Stimulated activated CD4-positive, alpha-beta T cell treated with anti-CD3 and anti-CD28 coated beads, Interleukin-4, amount 100 ng/mL, for 24 hours (primary cell): ENCODE results near the gene CFAP74.

Source experiments
- DNase-seq: peaks from one replicate; pipeline ENCODE4 v3.0.0-alpha.2; 2020

The CFAP74 gene

DNA sequence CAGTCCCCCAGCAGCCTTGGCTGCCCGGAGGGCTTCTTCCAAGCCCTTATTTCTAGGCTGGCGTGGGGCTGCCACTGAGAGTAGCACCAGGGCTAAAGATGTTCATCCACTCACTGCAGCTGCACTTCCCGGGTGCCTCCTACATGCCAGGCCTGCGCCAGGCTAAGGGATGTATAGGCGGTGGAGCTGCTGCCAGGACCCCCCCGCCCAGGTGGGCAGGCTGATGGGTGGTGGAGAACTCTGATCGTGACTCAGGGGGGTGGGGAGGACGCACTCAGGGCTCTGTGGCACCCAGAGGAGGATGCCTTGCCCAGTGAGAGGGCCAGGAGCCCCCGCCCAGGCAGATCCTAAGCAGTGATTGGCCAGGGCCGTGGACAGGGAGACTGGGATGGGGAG is 34.1 kb downstream of the CFAP74 start:
- no peak for DNase-seq

DNA sequence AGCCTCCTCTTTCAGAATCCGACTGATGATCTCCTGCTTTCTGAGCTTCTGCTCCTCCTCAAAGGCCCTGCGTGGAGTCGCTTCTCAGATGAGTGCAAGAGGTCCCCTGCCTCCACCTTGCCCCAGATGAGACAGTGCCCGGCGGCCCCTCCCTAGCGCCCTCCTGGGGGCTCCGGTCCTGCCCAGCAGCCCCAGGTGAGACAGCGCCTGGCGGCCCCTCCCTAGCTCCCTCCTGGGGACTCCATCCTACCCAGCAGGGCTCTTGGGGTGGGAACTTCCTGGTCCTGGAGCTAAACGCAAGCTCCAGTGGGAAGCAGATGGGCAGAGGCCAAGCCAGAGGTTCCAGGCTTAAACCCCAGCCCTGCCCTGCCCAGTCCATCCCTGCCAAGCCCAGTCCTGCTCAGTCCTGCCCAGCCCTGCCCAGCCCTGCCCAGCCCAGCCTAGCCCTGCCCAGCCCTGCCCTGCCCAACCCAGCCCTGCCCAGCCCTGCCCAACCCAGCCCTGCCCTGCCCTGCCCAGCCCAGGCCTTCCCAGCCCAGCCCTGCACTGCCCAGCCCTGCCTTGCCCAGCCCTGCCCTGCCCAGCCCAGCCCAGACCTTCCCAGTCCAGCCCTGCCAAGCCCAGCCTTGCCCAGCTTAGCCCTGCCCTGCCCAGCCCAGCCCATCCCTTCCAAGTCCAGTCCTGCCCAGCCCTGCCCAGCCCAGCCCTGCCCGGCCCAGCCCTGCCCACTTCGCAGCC is 34.6 kb downstream of the CFAP74 start:
- DNase-seq: no peak

DNA sequence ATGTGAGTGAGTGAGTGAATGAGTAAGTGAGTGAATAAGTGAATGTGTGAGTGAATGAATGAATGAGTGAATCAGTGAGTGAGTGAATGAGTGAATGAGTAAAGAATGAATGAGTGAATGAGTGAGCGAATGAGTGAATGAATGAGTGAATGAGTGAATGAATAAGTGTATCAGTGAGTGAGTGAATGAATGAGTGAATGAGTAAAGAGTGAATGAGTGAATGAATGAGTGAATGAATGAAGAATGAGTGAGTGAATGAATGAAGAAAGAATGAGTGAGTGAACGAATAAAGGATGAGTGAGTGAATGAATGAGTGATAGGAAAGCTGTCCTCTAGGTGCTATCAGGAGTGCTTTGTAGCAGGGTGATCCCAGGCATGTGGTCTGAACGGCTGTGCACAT is 35.7 kb downstream of the CFAP74 start:
- no peak for DNase-seq

DNA sequence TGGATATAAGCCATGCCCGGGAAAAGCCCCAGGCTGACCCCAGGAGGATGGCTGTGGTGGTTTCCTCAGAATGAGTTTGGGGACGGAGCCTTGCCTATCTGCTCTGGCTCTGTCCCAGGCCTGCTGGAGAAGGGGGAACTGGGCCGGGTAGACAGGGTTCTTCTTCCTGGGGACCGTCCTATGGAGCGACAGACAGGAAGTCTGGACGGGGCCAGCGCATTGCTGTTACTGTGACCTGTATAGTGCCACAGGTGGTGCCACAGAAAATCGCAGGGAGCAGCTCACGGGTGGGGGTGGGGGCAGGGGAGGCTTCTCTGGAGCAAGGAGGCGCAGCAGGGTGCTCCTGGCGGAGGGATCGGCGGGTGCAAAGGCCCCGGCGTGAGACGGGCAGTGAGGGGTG is 36.4 kb downstream of the CFAP74 start:
- no peak for DNase-seq

DNA sequence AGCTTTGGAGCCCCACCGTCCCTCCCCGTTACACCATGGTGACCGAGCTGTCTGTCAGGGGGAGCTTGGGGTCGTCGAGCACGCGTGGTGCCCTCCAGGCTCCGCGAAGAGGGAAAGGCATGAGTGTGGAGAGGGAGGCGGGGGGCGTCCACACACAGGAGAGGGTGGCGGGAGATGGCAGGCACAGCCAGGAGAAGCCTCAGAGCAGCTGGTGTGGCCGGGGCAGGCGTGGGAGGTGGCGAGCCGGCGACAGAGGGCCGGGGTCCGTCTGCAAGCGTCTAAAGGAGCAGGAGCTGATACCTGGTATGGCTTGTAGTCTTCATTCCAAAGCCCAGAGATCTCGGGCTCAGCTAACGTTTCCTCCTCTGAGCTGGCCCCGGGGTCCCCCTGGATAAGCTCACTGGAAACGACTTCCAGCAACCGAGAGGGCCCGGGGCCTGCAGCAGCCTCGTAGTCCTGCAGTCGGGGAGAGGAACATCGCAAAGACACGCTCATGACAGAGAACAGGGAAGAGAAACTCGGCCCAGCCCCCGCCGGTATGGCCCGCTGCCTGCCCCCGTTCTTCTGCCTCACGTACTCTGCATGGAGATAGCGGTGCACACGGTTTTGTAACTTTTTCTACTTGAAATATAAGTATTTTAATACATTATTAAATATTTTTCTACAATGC is 37.4 kb downstream of the CFAP74 start:
- no peak for DNase-seq

DNA sequence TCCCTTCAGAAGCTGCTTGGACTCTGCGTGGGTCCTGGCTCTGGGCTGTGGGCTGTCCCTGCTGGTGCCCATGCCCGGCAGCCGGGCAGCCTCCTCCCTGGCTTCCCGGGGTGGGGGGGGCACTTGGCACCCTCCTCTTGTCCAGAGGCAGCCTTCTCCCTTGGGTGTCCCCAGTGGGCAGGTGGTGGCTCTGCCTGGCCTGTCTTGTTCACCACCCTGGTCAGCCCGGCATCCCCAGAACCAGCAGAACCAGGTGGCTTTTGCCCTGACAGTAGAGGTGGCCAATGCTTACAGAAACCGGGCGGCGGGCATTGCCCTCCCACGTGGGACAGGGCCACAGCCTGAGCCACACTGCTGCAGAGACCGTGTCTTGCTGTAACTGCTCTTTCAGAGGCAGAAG is 38.0 kb downstream of the CFAP74 start:
- no peak for DNase-seq

DNA sequence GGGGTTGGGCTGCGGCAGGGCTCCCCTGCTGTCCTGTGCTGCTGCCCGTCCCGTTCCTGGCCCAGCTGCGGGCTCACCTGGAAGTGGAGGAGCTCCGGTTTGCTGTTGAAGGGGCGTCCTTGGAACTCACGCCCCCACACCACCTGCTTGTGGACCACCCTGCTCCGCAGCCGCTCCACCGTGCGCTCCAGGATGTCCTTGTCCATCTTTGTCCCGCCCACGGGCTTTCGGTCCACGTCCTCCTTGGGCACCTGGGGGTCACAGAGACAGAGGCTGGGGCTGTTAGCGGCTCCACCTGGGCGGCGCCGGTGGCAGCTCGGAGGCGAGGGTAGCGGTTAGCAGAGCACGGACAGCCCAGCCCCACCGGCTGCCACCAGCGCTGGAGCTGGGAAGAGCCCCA is 38.8 kb downstream of the CFAP74 start:
- DNase-seq: no peak

DNA sequence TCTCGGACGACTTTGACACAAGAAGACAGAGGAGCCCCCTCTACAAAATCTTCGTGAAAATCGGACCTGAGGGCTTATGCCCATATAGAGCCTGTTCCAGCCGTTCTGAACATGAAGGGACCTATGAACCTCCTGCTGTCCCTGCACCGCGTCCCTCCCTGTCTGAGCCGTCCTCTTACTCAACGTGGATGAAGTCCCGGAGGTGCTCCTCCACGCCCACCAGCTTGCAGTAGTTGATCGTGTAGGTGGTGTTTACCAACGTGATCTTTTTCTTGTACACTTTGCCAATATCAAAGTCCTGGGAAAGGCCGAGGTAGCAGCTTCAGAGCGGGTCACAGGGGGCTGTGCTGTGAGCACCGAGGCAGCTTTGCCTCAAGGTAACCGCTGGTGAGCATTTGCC is 40.0 kb downstream of the CFAP74 start:
- no peak for DNase-seq

DNA sequence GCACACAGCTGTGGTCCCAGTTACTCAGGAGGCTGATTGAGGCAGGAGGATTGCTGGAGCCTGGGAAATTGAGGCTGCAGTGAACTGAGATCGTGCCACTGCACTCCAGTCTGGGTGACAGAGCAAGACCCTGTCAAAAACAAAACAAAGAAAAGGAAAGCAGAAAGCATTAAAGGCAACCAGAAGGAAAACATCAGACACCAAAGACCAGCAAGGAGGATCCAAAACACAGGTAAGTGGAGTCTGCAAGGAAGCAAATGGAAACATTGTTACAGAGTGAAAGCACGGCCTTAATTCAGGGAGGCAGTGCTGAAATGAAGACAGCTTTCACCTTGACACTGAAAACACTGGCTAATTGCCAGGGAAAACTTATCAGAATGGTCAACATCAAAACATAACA is 40.8 kb downstream of the CFAP74 start:
- DNase-seq: no peak

DNA sequence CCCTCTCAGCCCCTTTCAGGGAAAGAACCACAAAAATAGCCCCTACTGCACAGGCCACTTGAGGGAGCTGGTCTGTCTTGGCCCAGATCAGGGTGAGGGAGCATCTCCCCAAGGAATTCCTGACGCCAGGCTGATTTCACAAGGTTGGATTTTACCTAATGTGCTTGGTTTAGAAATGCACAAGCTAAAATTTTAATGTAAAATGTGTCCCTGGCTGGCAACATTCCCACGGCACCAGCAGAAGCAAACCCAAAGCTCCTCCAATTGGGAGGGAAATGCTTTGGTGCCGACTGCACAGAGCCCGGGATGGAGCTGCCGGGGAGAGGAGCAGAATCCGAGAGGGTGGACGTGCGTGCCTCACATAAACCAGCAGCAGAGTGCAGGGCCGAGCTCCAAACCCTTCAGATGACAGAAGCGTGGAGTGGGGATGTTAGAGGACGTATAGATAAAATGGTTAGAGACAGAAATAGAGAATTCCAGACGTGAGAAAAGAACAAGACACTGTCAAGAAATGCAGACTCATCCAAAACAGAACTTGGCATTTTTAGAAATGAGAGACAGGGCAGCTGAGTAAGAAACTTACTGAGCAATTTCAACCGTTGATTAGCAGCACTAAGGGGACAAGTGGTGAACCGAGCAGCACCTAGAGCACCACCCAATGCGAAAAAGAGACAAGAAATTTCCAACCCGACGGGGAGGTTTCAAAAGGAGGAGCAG is 42.9 kb downstream of the CFAP74 start:
- DNase-seq: no peak

DNA sequence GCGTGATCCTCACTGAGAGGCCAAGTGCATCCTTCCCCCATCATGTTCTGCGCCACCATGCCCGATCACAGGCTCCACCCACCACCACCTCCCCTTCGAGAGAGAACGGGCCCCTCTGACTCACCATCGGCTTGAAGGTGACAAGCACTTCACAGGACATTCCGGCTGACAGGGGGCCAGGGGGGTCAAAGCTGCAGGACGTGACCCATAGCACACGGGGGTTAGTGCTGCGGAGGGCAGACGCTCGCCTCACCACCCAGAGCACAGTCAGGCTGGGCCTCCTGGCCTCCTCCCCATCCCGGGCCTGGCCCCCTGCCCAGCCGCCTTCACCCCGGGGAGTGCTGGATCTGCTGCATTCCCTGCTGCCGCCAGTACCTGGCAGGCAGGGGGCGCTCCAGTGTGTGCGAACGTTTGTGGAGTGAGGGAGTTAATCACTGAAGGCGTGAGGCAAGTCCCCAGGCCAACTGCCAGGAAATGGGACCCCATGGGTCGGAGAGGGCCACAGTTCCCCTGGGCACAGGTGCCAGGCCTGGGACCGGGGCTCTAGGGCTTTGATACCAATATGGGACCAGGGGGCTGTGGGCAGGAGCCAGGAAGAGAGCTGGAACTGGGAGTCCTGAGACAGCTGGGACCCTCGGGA is 43.6 kb downstream of the CFAP74 start:
- DNase-seq: peak; percentile 71

DNA sequence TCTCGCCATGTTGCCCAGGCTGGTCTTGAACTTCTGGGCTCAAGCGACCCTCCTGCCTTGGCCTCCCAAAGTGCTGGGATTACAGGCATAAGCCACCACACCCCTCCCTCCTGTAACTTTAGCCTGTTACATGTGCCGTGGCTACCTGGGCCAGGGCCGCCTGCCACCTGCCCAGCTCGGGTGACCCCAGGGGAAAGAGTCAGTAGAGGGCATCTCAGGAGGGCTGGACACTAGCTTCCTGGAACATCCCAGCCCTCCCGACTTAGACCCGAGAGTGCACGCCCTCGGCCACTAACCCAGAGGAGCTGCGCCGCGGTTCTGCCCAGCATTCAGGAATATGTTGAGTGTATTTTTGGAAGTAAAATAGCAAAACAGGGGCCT is 44.1 kb downstream of the CFAP74 start:
- no peak for DNase-seq

DNA sequence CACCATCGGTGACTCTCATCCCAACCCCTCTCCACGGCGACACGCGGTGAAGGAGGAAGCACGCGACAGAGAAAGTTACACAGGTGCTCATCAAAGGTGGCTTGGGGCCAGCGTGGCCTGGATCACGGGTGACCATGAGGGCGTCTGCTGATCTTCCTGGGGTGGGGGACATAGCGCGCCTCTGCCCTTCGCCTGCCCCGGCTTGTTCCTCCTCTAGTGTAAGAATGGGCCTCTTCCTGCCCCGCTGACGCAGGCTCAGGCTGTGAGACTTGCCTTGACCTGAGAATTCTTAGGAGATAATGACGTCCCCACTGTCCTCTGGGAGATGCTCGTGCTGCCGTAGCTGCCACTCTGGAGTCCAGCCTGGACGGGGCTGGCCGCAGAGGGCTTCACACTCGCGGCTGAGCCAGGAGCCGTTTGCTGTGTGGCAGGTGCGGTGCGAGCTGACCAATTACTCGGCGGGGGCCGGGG is 45.5 kb downstream of the CFAP74 start:
- no peak for DNase-seq

DNA sequence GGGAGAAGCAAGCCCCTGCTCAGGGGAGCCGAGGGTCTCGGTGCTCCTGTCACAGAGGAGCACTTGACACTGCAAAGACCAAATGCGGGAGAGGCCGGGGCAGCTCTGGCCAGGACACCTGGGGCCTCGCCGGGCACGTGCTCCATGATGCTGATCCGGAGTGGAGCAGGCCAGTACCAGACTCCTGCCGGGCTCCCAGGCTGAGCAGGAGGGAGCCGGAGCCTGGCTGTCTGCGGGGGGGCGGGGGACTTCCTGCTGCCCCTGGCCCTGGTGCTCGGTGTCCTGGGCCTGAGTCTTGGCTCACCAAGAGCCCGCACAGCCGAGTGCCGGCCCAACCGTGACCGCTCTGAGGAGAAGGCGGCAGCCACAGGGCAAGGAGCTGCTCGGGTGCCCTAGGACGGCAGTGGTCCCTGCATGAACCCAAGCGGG is 46.0 kb downstream of the CFAP74 start:
- DNase-seq: no peak

DNA sequence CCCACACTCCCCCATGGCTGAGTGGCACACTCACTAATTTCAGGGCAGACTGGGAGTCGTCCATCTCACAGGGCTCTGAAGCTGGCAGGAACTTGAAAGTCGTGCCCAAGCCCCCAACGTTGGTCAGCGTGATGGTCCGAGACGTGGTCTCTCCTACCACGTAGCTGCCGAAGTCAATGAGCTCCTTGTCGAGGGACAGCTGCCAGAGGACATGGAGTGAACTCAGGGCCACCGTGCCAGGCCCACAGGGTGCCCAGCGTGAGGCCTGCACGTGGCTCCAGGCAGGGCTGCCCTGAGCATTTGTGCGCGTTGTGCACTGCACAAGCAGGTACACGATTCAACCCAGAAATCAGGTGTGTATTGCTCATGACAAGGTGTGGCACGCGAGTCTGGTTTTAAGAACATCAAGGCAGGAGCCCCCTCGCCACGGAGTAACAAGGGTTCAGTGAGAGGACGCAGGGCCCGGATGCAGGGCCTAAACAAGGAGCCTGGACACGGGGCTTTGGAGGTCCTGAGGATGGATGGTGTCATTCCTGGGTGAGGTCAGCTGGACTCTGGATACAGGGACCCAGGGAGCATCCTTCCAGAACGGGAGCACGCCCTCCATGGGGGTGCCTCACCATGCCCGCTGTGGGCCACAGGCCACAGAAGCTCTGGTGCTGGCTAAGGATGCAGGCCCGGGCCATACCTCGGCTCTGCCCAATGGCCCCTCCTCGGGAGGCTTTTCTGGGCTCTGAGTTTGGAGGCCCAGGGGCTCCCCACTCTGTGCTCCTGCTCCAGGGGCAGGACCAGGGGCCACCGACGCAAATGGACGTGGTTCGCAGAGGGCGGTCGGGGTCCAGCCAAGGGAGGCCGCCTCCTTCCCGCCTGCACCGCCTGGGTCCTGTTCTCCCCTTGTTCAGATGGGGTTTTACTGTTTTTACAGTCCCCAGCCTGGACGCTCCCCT is 46.7 kb downstream of the CFAP74 start:
- no peak for DNase-seq

DNA sequence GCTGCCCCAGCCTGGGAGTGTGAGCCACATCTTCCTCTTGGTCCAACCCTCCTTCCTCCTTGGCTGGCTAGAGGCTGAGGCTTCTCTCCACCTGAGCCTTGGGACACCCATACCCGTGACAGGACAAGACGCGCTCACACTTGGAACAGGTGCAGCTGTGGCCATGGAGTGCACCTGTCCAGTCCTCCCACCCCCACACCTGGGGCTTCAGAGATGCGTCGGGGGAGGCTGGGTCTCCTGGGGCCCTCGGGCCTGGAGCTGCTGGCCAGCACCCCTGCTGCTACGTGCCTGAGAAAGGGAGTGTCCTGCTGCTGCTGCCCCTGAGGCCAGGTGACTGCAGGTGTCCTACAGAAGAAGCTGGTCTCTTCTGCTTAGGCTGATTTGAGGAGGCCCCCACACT is 47.5 kb downstream of the CFAP74 start:
- no peak for DNase-seq

DNA sequence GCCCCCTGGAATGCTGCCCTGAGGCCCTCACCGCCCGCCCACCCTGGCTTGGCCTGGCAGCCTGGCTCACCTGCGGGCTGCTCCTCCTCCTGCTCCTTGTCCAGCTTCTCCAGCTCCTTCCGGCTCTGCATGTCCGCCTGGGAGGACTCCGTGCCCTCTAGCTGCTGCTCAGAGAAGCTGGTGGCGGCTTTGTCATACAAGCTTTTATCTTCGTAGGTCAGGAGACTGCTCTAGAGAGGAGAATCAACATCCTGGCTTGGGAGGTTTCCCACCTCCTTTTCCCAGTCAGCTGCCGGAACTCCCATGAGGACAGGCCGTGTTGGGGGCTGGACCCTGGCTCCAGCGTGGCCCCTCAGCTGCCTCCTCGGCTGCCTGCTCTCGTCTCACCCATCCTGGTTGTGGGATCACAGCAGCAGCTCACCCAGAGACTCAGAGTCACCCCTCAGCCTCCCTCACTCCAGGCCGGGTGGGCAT is 47.9 kb downstream of the CFAP74 start:
- DNase-seq: no peak

DNA sequence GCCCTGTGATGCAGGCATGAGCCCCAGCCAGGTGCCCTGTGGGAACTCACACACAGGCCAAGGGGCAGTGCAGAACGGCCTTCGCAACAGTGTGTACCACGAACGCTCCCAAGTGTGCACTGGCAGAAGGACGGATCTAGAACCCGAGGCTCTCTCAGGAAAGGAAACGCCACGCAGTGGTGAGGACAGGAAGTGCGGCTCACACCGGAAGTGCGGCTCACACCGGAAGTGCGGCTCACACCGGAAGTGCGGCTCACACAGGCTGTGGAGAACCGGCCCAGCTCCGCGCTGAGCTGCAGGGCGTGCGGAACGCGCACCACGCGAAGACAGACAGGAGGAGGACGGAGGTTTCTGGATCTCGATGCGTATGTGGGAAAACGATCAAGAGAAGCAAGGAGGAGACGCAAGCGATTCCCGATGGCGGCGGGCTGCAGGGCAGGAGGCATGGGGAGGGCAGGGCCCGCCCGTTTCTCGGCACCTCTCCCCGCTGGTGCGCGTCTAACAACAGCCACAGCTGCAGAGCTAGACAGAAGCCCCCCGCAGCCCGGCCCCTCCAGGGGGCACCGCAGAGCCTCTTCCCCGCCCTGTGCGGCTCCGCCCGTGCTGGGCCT is 48.6 kb downstream of the CFAP74 start:
- DNase-seq: peak; percentile 20

DNA sequence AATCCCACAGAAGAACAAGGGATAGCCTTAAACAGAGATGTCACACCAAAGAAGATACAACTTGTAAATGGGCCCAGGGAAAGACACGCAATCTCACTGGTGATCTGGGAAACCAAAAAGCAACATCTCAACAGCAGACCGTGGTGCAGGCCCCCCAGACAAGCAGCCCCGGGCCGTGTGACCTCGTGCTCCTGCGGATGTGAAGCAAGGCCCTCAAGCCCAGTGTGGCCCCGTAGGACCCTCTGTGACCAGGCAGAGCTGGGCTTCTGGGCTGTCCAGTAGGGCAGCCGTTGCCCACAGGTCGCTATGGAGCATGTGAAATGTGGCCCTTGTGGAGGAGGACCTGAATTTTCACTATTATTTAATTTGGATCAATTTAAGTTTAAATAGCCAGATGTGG is 49.6 kb downstream of the CFAP74 start:
- no peak for DNase-seq

DNA sequence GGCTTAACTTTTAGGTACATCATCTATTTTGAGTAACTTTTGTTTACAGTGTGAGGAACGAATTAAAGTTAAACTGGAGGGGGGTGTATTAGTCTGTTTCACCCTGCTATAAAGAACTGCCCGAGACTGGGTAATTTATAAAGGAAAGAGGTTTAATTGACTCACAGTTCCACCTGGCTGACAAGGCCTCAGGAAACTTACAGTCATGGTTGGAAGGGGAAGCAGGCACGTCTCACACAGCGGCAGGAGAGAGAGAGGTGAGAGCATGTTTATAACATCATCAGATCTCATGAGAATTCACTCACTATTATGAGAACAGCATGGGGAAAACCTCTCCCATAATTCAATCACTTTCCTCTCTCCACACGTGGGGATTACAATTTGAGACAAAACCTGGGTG is 52.6 kb downstream of the CFAP74 start:
- no peak for DNase-seq

DNA sequence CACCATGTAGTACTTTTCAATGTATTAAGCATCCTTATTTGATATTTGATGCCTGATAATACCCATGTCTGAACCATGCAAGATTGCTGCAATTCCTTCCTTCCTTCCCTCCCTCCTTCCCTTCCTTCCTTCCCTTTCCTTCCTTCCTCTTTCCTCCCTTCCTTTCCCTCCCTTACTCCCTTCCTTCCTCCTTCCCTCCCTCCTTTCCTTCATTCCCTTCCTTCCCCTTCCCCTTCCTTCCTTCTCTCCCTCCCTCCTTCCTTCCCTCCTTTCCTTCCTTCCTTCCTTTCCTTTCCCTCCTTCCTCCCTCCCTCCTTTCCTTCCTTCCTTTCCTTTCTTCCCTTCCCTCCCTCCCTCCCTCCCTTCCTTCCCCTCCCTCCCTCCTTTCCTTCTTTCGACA is 54.8 kb downstream of the CFAP74 start:
- DNase-seq: no peak

DNA sequence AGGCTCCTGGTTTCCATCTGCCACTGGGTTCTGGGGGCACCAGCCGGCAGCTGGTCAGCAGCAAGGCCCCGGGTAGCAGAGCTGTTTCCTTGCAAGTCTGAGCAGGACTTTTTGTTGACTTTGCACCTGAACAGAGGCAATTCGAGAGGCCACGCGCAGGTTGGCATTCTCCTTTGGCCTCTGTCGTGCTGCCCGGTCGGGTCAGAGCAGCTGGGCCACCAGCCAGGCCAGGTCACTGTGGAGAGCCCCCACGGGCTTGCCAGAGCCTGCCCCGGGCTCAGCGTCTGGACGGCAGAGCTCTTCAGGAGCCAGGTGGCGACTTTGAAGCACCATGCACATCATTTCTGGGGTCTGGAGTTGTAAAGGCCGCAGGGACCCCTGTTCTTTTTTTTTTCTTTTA is 56.1 kb downstream of the CFAP74 start:
- no peak for DNase-seq
